ENCODE results near the gene SLC4A4.

SLC4A4 gene

DNA sequence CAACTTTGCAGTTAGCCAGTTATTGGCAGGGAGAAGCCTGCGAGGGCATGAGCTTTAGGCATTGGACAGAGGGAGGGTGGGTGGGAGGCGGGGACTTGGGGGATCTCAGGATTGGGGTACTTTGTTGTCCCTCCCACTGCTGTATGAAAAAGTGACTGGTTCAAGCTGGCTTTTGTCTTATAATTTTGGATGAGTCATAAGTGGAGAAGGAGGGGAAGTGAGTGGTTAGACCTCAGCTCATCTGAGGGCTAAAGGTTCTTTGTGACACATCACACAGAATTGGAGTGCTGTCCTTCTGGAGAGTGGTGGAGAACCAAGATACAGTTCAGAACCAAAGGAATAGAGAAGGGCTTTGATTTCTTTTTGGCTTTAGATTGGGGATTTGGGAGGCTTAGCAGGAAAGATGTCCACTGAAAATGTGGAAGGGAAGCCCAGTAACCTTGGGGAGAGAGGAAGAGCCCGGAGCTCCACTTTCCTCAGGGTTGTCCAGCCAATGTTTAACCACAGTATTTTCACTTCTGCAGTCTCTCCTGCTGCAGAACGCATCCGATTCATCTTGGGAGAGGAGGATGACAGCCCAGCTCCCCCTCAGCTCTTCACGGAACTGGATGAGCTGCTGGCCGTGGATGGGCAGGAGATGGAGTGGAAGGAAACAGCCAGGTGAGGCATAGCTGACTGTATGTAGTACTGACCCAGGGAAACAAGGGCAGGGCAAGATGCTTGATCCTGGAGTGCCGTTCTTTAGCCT is at the start of gene SLC4A4:
Gene SLC4A4, plus strand, starts transcription at position 175 of the 748 bp plus-strand sequence.
- DNase-seq (ENCODE audit: low read depth in 1 of 2, low spot score in 1 of 2), result no peak

DNA sequence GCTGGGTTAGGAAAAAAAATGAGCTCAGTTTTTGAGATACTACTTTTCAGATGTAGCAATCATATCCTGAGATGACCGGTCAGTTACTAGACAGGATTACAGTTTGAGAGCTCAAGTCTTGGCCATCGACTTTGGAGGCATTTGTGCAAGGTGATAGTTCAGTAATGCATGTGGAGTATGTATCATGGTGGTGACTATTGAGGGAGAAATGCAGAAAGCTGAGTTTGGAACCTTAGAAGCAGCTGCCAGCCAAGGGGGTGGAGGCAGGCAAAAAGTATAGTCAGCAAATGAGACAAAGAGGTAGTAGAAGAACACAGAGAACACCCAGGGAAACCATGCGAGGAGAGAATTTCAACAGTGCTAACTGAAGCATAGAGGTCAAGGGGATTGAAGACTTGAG is 48.7 kb upstream of the SLC4A4 start:
- DNase-seq (ENCODE audit: low read depth in 1 of 2, low spot score in 1 of 2), result no peak

DNA sequence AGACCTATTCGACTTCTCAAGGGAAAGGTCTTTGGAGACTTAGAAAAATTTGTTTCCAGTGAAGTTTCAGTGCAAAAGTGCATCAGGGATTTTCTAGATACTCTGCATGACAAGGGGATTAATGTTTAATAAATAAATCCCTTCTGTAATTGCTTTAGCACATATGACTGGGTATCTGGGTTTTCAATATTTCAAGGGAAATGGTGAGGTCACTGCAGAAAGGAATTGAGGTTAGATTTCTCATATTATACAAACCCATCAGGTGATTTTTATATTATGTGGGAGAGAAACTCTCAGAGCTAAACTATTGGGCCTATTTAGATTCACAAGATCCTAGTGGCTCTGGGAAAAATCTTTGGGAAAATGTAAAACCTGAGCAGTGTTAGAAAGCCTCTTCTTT is 48.3 kb upstream of the SLC4A4 start:
- DNase-seq (ENCODE audit: low read depth in 1 of 2, low spot score in 1 of 2), result no peak

DNA sequence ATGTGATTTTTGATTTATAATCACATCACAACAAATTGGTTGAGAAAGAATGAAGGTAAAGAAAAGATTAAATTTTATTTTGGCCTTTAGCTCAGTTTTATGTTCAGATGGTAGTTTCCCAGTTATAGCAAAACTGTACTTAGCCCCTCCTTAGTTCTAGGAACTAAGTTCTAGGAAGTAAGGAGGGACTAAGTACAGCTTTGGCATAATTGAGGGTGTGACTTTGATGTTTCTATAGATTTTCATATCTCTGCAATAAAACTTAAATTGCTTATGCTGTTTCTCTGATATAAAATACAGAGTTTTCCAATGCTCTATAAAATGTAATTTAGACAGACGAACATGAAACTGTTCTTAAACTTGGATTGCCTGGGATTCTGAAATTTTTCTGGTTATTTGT is 46.6 kb upstream of the SLC4A4 start:
- no peak for DNase-seq (ENCODE audit: low read depth in 1 of 2, low spot score in 1 of 2)

DNA sequence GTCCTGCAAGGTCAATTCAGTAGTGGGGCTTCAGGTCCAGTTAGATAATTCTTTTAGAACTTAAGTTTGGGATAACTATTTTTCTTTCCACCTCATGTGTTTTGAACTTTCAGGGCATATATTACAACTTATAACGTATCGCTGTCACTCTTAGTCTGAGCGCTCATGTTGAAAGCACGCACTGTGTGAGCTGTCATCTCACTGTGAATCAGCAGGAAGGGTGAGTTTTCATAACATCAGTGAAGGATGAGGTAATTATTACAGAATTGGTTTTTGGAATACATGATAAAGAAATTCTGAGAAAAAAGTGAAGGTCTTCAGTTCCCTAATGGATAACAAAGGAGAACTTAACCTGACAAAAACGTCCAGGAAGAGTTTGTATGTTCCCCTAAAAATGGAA is 45.1 kb upstream of the SLC4A4 start:
- no peak for DNase-seq (ENCODE audit: low read depth in 1 of 2, low spot score in 1 of 2)

DNA sequence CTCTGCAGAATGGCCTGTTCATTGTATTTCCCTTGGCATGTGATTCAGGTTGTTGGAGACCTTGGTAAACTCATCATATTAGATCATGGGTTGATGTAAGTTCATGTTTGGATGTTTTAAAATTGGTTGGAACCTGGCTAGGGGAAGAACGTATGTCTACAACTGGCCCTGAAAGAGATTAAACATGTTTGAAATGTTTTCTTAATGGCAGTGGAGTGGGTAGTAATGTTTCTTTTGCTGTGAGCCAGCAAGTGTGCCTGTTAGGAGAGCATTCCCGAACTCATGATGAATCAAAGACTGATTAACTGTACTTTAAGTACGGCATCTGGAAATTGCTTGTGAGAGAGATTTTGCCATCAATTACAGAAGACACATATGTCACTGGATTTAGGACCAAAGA is 44.5 kb upstream of the SLC4A4 start:
- no peak for DNase-seq (ENCODE audit: low read depth in 1 of 2, low spot score in 1 of 2)

DNA sequence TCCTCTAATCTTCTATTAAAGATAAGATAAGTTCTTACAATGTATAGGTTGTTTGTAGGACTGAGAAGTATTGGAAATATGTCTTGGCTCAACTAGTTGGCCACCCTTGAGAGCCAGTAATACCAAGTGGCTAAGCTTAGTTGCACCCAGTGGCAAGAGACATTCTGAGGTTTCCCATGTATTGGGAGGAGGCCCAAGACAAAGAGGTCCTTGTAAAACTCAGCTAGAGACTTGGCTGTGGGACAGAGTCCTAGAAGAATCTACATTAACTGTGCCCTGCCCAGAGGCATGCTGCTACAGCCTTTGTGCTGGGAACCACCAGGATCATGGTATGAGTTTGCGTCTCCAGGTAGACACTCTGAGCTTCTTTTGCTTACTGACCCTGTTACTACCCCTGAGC is 41.9 kb upstream of the SLC4A4 start:
- DNase-seq (ENCODE audit: low read depth in 1 of 2, low spot score in 1 of 2), result no peak

DNA sequence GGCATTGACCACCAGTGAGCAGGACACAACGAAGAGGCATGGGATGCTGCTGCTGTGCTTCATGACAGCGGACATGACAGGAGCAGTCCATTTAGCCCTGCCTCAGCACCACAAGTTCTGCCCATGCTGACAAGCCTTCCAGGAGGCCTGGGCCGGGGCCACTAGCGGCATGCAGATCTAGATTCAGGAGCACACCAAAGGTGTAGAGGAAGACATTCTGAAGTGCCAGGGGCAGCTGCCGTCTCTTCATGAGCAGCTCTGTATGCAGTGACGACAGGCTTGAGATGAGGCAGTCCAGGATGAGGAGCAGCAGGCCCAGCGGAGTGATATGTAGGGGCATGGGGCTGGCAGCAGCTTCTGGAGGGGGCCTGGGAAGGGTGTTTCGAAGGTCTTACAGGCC is 38.5 kb upstream of the SLC4A4 start:
- no peak for DNase-seq (ENCODE audit: low read depth in 1 of 2, low spot score in 1 of 2)

DNA sequence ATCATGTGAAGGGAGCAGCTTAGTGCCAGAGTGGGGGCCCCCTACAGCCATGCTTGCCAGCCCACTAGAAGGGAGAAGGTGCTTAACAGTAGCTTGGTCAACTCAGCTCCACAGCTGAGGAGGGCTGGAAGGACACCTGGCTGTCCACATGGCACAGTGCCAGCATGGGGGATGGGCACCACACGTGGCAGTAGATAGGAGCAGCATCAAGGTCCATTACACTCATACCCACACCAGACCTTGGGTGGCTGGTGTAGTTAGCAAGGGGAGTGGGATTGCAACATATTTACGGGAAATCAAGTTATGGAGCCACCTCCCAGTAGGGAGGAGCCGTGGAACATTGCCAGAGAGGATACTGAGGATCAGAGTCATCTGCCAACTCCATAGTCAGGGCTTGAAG is 37.9 kb upstream of the SLC4A4 start:
- DNase-seq (ENCODE audit: low read depth in 1 of 2, low spot score in 1 of 2), result no peak

DNA sequence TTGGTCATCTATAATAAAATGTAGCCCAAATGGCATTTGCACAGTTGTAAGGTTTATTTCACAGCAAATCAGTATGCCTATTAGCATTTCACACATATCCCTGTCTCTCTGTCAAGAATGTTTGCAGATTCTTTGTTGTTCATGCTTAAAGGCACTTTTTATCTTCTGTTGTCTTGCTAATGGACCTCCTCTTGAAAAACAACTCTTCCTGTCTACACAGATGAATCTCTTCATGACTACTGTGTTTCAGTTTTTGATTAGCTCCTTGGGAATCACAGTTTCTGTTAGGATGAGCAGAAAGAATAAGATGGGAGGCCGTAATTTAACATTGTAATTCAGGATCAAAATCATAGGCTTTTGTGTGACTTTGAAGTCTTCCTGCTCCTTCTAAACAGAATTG is 35.5 kb upstream of the SLC4A4 start:
- DNase-seq (ENCODE audit: low read depth in 1 of 2, low spot score in 1 of 2), result no peak

DNA sequence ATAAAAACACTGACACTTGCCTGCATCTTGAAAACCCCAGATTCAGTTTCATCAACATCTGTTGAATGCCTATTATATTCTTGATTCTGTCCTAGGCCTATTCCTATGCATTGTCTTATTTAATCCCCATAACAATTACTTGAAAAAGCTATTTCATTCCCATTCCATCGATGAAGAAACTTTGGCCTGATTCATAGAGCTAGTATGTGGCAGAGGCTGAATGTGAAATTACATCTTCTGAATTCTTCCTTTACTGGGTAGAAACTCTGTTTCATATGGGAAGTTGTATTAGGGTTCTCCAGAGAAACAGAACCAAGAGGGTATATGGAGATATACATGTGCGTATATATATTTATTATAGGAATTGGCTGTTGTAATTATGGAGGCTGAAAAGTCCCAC is 35.0 kb upstream of the SLC4A4 start:
- DNase-seq (ENCODE audit: low read depth in 1 of 2, low spot score in 1 of 2), result no peak

DNA sequence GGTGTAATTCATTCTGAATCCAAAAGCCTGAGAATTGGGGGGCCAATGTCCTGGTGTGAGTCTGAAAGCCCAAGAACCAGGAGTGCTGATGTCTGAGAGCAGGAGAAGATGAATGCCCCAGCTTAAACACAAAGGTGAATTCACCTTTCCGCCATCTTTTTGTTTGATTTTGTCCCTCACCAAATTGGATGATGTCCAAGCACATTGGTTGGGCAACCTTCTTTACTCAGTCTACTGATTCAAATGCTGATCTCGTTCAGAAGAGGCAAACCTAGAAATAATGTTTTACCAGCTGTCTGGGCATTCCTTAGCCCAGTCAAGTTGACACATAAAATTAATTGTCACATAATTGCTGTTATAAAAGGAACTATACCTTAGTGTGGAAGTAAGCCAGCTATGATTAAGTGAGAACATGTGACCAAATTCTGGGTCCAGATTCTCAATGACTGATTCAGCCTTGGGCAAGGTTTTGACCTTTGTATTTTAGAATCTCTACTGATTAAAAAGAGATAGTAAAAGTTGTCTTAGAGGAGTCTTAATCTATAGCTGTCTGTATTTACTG is 34.5 kb upstream of the SLC4A4 start:
- no peak for DNase-seq (ENCODE audit: low read depth in 1 of 2, low spot score in 1 of 2)

DNA sequence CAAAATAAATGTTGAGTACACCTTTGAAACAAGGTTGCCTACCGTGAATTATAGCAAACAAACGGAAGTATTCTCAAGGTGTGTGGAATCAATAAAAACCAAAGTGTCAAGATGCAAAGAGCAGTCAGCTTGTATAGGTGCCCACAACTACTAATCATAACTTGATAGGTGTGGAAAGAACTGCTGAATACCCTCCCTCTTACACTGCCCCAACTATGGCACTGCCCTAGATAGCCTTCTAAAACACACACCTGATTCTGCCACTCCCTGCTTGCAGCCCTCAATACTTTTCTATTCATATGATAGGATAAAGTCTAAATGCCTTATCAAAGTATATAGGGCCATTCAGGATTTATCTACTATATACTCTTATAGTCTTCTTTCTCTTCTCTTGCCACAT is 31.1 kb upstream of the SLC4A4 start:
- DNase-seq (ENCODE audit: low read depth in 1 of 2, low spot score in 1 of 2), result no peak

DNA sequence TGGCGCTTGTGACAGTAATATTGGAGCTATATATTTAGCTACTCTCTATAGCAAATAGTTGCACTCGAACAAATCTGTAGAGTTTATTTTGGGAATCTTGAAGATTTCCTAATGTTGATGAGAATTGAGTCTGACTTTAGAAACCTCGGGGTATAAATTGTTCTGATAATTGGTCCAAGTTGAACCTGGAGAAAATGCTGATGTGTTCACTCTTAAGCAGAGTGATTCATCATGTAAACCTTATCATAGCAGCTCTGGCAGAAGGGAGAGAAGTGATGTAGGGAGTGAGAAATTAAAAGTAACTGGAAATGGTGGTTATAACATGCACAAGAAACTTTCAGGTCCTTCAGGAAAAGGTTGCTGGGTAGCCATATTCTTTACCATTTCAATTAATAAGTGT is 16.4 kb upstream of the SLC4A4 start:
- DNase-seq (ENCODE audit: low read depth in 1 of 2, low spot score in 1 of 2), result no peak

DNA sequence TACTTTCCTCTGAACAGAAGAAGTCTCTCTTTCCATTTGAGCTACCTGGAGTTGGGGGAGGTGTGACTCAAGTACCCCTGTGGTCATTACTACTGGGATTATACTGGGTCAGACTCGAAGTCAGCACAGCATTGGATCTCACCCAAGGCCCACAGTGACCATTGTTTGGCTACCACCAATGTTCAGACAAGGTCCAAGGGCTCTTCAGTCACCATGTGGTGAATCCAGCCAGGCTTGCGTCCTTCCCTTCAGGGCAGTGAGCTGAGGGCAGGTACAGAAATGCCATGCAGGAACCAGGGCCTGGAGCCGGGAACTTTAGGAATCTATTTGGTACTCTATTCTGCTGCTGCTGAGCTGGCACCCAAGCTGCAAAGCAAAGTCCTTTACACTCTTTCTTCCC is 5.5 kb upstream of the SLC4A4 start:
- DNase-seq (ENCODE audit: low read depth in 1 of 2, low spot score in 1 of 2), result no peak

DNA sequence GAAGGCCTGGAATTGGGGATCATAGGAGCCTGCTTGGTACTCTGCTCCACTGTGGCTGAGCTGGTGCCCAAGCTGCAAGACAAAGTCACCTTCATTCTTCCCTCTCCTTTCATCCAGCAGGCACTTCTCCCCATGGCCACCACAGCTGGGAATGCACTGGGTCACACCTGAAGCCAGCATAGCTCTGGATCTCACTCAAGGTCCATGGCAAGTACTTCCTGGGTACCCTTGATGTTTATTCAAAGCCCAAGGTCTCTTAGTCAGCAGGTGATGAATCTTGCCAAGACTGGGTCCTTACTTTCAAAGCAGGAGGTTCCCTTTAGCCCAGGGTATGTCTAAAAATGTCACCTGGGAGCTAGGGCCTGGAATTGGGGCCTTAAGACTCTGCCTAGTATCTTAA is 4.9 kb upstream of the SLC4A4 start:
- no peak for DNase-seq (ENCODE audit: low read depth in 1 of 2, low spot score in 1 of 2)

DNA sequence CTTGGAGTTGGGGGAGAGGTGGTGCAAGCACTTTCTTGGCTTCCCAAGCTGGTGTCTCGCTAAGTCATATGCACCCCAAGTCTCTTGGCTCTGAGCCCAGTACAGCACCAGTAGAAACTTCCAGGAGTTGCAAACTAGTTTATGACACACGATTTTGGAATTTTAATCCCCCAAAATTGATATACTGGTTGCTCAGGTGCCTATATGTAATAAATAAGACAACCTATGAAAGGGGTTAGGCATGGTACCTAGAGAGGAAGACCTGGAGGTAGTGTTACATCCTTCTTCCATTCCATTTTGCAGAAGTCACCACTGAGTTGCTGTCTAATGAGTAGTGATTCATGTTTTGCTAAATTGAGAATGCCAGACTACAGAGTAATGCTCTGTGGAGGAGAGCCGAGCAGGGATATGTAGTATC is 4.3 kb upstream of the SLC4A4 start:
- DNase-seq (ENCODE audit: low read depth in 1 of 2, low spot score in 1 of 2), result no peak

DNA sequence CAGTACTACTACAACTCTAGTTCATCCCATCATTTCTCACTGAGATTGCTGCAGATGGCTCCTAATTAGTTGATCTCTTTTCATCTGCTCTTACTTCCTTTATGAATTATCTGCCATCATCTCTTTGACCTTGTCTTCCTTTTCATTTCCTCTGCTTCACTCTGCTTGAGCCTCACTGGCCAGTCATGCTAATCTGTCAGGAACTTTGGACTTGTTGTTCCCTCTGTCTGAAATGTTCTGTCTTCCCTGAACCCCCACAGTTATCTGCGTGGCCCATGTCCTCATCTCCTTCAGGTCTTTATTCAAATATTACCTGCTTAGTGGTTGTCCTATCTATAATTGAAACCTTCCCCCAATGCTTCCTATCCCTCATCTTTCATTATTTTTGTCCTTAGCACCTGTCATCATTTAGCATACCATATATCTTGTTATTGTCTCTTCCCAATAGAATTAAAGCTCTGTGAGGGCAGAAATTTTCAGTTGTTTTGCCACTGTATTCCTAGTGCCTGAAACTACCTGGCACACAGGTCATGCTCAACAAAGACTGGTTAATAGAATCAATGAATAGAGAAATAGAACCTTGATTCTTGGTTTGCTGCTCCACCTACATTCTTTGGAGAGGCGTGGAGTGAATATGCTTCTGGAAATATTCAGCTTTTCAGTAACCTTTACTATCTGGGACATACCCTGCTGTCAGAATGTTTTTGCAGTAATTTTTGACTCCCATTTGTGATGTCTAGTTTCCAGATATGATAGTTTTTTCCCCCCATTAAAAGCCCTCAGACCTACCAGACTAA is 5.0 kb downstream of the SLC4A4 start:
- DNase-seq (ENCODE audit: low read depth in 1 of 2, low spot score in 1 of 2), result no peak

DNA sequence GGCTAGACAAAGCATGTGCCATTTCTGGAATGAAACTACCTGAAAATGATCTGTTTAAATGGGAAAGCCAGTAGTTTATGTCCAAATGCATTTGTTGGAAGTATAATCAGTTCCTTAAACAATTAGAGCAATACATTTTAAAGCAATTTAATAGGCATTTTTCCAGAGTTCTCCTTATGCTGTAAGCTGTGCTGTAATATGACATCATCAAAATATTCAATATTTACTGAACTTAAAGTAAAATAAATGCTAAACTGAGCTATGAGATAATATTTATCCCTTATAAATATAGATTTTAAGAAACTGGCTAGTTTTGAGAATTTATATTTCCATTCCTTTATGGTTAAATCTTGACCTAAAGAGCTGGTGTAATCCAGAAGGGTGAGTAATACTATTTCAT is 7.9 kb downstream of the SLC4A4 start:
- no peak for DNase-seq (ENCODE audit: low read depth in 1 of 2, low spot score in 1 of 2)

DNA sequence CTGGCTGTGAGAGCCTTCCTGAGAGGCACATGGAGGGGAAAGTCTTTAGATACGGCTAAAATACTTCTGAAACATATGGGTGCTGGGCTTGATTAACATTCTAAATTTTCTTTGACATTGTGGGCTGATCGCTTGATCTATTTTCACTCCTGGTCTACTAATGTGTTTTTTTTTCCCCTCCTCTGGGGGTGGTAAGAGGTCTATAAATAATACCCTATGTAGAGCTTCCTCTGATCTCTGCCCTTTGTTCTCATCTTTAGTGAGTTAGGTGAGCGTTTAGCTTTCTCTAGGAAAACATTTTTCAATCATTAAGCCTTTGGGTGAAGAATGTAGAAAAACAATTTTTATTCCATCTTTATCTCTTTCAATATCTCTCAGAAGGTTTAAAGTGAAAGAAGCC is 9.8 kb downstream of the SLC4A4 start:
- no peak for DNase-seq (ENCODE audit: low read depth in 1 of 2, low spot score in 1 of 2)

DNA sequence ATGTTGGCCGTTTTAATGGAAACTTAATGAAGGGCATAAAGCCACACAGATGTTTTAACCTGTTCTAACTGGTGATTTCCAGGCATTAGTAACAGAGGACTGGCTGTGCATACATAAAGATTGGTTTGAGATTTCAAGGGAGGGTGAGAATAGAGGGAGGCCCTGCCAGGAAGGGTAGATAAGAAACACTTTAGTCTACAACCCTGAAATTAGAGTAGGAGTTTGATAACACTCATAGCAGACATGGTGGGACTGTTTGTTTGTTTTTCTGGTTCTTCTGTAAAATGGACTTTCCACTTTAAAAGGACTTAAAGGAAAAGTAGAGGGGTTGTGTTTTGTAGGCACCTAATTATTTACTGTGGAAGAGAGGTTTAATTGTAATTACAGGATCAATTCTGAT is 16.2 kb downstream of the SLC4A4 start:
- DNase-seq (ENCODE audit: low read depth in 1 of 2, low spot score in 1 of 2), result no peak

DNA sequence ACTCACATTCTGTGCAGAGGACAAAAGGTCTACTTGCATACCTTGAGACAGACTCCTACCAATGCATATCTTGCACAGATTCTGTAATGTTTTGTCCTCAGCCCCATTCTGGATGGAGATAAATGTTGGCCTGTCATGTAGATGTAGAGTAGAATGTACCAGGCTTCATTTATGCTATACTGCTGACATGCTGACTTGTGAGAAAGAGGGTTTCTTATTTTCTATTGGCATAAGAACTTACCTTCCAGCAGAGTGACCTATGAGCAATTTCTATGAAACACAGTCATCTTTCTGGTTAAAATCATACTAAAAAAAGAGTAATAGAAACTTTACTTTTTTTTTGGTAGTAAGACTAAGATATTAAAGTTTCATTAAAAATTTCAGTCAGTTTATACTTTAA is 17.2 kb downstream of the SLC4A4 start:
- no peak for DNase-seq (ENCODE audit: low read depth in 1 of 2, low spot score in 1 of 2)
